ENCODE measurements around the gene ZNF341. TPM values are rescaled to one million over a fixed set of nuclear protein-coding genes. Genes with fewer than 3 reads are reported as not detected.
A peak's percentile ranks its signal among the peaks of the same experiment; 100 is the strongest.

ZNF341 gene
- total and polyA plus RNA-seq, 9 of the 15 experiments (the other 6 are each of a cell fraction or from before 2014, with no cell fraction given) = 0.08 to 2.6 (median 1.0) TPM

DNA sequence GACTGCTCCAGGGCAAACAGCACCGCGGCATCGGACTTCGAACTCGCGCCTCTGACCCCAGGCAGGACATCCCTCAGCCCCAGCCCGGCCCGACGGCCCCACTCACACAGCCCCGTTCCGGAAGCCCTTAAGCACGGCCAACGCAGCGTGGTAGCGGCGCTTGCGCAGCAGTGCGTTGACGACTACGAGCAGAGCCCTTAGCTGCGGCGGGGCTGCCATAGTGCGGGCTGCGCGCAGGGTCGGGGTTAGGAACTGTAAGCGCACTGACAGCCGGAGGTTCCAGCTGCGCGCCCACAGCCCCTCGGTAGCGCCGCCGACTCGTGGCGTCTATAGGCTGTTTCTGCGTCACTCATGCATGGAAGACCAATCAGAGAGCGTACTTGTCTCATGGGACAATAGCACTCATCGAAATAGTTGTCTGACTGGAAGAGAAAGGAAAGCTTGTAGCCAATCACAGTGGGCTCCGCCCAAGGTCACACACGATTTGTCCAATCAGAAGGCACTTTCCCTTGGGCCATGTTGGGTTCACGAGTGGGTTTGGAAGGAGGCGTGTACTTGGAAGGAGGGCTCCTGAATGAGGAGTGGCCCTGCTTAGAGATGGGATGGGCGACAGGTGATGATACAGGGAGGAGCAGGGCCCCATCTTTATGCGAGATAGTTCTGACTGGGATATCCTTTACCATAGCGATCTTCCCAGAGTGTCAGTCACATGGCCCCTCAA lies 11.6 kb upstream of the ZNF341 start, which contains the start of gene PXMP4 (continued):
- TF ChIP-seq, protein P1, sequence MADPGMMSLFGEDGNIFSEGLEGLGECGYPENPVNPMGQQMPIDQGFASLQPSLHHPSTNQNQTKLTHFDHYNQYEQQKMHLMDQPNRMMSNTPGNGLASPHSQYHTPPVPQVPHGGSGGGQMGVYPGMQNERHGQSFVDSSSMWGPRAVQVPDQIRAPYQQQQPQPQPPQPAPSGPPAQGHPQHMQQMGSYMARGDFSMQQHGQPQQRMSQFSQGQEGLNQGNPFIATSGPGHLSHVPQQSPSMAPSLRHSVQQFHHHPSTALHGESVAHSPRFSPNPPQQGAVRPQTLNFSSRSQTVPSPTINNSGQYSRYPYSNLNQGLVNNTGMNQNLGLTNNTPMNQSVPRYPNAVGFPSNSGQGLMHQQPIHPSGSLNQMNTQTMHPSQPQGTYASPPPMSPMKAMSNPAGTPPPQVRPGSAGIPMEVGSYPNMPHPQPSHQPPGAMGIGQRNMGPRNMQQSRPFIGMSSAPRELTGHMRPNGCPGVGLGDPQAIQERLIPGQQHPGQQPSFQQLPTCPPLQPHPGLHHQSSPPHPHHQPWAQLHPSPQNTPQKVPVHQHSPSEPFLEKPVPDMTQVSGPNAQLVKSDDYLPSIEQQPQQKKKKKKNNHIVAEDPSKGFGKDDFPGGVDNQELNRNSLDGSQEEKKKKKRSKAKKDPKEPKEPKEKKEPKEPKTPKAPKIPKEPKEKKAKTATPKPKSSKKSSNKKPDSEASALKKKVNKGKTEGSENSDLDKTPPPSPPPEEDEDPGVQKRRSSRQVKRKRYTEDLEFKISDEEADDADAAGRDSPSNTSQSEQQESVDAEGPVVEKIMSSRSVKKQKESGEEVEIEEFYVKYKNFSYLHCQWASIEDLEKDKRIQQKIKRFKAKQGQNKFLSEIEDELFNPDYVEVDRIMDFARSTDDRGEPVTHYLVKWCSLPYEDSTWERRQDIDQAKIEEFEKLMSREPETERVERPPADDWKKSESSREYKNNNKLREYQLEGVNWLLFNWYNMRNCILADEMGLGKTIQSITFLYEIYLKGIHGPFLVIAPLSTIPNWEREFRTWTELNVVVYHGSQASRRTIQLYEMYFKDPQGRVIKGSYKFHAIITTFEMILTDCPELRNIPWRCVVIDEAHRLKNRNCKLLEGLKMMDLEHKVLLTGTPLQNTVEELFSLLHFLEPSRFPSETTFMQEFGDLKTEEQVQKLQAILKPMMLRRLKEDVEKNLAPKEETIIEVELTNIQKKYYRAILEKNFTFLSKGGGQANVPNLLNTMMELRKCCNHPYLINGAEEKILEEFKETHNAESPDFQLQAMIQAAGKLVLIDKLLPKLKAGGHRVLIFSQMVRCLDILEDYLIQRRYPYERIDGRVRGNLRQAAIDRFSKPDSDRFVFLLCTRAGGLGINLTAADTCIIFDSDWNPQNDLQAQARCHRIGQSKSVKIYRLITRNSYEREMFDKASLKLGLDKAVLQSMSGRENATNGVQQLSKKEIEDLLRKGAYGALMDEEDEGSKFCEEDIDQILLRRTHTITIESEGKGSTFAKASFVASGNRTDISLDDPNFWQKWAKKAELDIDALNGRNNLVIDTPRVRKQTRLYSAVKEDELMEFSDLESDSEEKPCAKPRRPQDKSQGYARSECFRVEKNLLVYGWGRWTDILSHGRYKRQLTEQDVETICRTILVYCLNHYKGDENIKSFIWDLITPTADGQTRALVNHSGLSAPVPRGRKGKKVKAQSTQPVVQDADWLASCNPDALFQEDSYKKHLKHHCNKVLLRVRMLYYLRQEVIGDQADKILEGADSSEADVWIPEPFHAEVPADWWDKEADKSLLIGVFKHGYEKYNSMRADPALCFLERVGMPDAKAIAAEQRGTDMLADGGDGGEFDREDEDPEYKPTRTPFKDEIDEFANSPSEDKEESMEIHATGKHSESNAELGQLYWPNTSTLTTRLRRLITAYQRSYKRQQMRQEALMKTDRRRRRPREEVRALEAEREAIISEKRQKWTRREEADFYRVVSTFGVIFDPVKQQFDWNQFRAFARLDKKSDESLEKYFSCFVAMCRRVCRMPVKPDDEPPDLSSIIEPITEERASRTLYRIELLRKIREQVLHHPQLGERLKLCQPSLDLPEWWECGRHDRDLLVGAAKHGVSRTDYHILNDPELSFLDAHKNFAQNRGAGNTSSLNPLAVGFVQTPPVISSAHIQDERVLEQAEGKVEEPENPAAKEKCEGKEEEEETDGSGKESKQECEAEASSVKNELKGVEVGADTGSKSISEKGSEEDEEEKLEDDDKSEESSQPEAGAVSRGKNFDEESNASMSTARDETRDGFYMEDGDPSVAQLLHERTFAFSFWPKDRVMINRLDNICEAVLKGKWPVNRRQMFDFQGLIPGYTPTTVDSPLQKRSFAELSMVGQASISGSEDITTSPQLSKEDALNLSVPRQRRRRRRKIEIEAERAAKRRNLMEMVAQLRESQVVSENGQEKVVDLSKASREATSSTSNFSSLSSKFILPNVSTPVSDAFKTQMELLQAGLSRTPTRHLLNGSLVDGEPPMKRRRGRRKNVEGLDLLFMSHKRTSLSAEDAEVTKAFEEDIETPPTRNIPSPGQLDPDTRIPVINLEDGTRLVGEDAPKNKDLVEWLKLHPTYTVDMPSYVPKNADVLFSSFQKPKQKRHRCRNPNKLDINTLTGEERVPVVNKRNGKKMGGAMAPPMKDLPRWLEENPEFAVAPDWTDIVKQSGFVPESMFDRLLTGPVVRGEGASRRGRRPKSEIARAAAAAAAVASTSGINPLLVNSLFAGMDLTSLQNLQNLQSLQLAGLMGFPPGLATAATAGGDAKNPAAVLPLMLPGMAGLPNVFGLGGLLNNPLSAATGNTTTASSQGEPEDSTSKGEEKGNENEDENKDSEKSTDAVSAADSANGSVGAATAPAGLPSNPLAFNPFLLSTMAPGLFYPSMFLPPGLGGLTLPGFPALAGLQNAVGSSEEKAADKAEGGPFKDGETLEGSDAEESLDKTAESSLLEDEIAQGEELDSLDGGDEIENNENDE (IDR thresholded peaks at IDR 0.05; ENCODE audit: low read depth, low read length) = no peak
- no peak for TF ChIP-seq ZNF124 (CRISPR knock-in tag; IDR thresholded peaks at IDR 0.05)
- TF ChIP-seq, protein P2, sequence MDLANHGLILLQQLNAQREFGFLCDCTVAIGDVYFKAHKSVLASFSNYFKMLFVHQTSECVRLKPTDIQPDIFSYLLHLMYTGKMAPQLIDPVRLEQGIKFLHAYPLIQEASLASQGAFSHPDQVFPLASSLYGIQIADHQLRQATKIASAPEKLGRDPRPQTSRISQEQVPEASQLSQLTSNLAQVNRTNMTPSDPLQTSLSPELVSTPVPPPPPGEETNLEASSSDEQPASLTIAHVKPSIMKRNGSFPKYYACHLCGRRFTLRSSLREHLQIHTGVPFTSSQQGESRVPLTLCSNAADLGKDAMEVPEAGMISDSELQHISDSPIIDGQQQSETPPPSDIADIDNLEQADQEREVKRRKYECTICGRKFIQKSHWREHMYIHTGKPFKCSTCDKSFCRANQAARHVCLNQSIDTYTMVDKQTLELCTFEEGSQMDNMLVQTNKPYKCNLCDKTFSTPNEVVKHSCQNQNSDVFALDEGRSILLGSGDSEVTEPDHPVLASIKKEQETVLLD (IDR thresholded peaks at IDR 0.05) = peak; percentile 73; the same call in 1 of the 2 replicates
- TF ChIP-seq ZKSCAN1 (IDR thresholded peaks at IDR 0.05; ENCODE audit: low read depth, low read length) = no peak
- no peak for TF ChIP-seq GATAD2B (IDR thresholded peaks at IDR 0.05; ENCODE audit: borderline replicate concordance)
- TF ChIP-seq, protein P3, sequence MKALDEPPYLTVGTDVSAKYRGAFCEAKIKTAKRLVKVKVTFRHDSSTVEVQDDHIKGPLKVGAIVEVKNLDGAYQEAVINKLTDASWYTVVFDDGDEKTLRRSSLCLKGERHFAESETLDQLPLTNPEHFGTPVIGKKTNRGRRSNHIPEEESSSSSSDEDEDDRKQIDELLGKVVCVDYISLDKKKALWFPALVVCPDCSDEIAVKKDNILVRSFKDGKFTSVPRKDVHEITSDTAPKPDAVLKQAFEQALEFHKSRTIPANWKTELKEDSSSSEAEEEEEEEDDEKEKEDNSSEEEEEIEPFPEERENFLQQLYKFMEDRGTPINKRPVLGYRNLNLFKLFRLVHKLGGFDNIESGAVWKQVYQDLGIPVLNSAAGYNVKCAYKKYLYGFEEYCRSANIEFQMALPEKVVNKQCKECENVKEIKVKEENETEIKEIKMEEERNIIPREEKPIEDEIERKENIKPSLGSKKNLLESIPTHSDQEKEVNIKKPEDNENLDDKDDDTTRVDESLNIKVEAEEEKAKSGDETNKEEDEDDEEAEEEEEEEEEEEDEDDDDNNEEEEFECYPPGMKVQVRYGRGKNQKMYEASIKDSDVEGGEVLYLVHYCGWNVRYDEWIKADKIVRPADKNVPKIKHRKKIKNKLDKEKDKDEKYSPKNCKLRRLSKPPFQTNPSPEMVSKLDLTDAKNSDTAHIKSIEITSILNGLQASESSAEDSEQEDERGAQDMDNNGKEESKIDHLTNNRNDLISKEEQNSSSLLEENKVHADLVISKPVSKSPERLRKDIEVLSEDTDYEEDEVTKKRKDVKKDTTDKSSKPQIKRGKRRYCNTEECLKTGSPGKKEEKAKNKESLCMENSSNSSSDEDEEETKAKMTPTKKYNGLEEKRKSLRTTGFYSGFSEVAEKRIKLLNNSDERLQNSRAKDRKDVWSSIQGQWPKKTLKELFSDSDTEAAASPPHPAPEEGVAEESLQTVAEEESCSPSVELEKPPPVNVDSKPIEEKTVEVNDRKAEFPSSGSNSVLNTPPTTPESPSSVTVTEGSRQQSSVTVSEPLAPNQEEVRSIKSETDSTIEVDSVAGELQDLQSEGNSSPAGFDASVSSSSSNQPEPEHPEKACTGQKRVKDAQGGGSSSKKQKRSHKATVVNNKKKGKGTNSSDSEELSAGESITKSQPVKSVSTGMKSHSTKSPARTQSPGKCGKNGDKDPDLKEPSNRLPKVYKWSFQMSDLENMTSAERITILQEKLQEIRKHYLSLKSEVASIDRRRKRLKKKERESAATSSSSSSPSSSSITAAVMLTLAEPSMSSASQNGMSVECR (CRISPR knock-in tag; IDR thresholded peaks at IDR 0.05) = peak; percentile 97
- TF ChIP-seq MECOM (CRISPR knock-in tag; IDR thresholded peaks at IDR 0.05) = no peak
- TF ChIP-seq NFRKB (IDR thresholded peaks at IDR 0.05; ENCODE audit: low read depth) = no peak
- no peak for TF ChIP-seq ATF1 (CRISPR knock-in tag; IDR thresholded peaks at IDR 0.05)
- peak; percentile 92 for TF ChIP-seq ATF1 (tag; IDR thresholded peaks at IDR 0.05)
- TF ChIP-seq NFE2 (IDR thresholded peaks at IDR 0.05; ENCODE audit: low read depth) = no peak
- no peak for TF ChIP-seq ZNF764 (CRISPR knock-in tag; IDR thresholded peaks at IDR 0.05; ENCODE audit: low read depth)

Data from K562 (cell line).